B cell (primary cell): ENCODE measurements around the gene QRSL1. TPM values are rescaled to one million over a fixed set of nuclear protein-coding genes. Genes with fewer than 3 reads are reported as not detected.
"Not testable (repeated sequence)": the region's sequence is repeated elsewhere in the genome, so short reads cannot be mapped to it uniquely, and the experiment has no call there.

Experiments
- ATAC-seq: fragments of 200-7000 bp; cut with Tn5 transposase; one replicate; pipeline ENCODE4 v1.10.0; 2021; ENCODE audit warnings: low read depth, mild to moderate bottlenecking, moderate number of reproducible peaks, moderate library complexity
- CTCF ChIA-PET: fragments of 350-600 bp; sonication (Branson Sonifier 250); formaldehyde crosslinking; loops from one replicate; lab custom pipeline; 2021; ENCODE audit warnings: antibody characterized with exemption, inconsistent platforms; lab: Charles Lee
- POLR2A ChIA-PET: fragments of 350-600 bp; sonication (Branson Sonifier 250); formaldehyde crosslinking; loops from one replicate; lab custom pipeline; 2021; ENCODE audit warnings: antibody characterized with exemption; lab: Charles Lee
- DNase-seq: peaks from one replicate; pipeline ENCODE4 v3.0.0; 2013
- H2AFZ ChIP-seq: 2 replicates; pipeline ENCODE4 v1.6.1; 2012; ENCODE audit warnings: mild to moderate bottlenecking, low read depth, low read length; ENCODE audit not compliant: insufficient read depth, poor library complexity, severe bottlenecking
- H3K27ac ChIP-seq, 2 donors: 1 replicate in 1 of 2; 2 replicates in 1 of 2; pipeline ENCODE4 v1.5.1; 2012 to 2013; ENCODE audit warnings: low read length in 2 of 2, mild to moderate bottlenecking in 2 of 2, moderate library complexity in 1 of 2
- H3K27me3 ChIP-seq, 4 experiments: fragments of 200-600 bp in 1 of 4; sonication (generic) in 1 of 4; replicated peaks in 1 of 4; 1 replicate in 2 of 4; 2 replicates in 2 of 4; pipeline versions ENCODE4 v1.6.1 to v1.7.0; 2013 to 2016; ENCODE audit warnings: low read length in 3 of 4, mild to moderate bottlenecking in 2 of 4, mixed read lengths in 1 of 4, moderate library complexity in 1 of 4; ENCODE audit not compliant: insufficient read depth in 4 of 4, control insufficient read depth in 3 of 4; ENCODE audit errors: control extremely low read depth in 1 of 4
- H3K36me3 ChIP-seq, 2 experiments: replicated peaks in 1 of 2; 1 replicate in 1 of 2; 2 replicates in 1 of 2; pipeline versions ENCODE4 v1.6.1 to v1.7.1; 2013; ENCODE audit warnings: low read length in 1 of 2; ENCODE audit not compliant: insufficient read depth in 2 of 2, control insufficient read depth in 1 of 2; ENCODE audit errors: control extremely low read depth in 1 of 2, extremely low read depth in 1 of 2
- H3K4me1 ChIP-seq, 2 donors: fragments of 200-600 bp in 1 of 2; sonication (generic) in 1 of 2; 1 replicate in 1 of 2; 2 replicates in 1 of 2; pipeline versions ENCODE4 v1.5.1 to v1.6.1; 2013 to 2017; ENCODE audit warnings: low read length in 2 of 2; ENCODE audit not compliant: control insufficient read depth in 2 of 2, insufficient read depth in 2 of 2
- H3K4me2 ChIP-seq: replicated peaks from 2 replicates; pipeline ENCODE3; 2012; ENCODE audit warnings: mild to moderate bottlenecking, low read depth, low read length; ENCODE audit not compliant: poor library complexity, severe bottlenecking
- H3K4me3 ChIP-seq, 5 experiments: fragments of 200-600 bp in 1 of 5; sonication (generic) in 1 of 5; 1 replicate in 3 of 5; 2 replicates in 2 of 5; pipeline versions ENCODE4 v1.5.1 to v1.7.0; 2011 to 2016; ENCODE audit warnings: low read length in 4 of 5, mild to moderate bottlenecking in 4 of 5, low read depth in 2 of 5, control low read depth in 1 of 5, moderate library complexity in 1 of 5; ENCODE audit not compliant: insufficient read depth in 1 of 5; ENCODE audit errors: control extremely low read depth in 1 of 5, extremely low read depth in 1 of 5
- H3K79me2 ChIP-seq: fragments of 200-600 bp; sonication (generic); one replicate; pipeline ENCODE4 v1.6.0; 2016; ENCODE audit warnings: low read length; ENCODE audit not compliant: control insufficient read depth, insufficient read depth
- H3K9ac ChIP-seq: fragments of 200-600 bp; sonication (generic); 2 replicates; pipeline ENCODE4 v1.6.1; 2017; ENCODE audit warnings: mild to moderate bottlenecking, low read length, moderate library complexity
- H3K9me3 ChIP-seq, 3 donors: one replicate each; pipeline versions ENCODE4 v1.6.1 to v1.7.1; 2013; ENCODE audit warnings: low read length in 2 of 3; ENCODE audit not compliant: control insufficient read depth in 2 of 3, insufficient read depth in 1 of 3; ENCODE audit errors: control extremely low read depth in 1 of 3
- H4K20me1 ChIP-seq: 2 replicates; pipeline ENCODE4 v1.6.0; 2012; ENCODE audit warnings: mild to moderate bottlenecking, low read length; ENCODE audit not compliant: insufficient read depth, control insufficient read depth, poor library complexity, severe bottlenecking
- H3K27ac Mint-ChIP-seq: one replicate; pipeline ENCODE4 v1.8.0; 2021; ENCODE audit warnings: mixed read lengths
- H3K27me3 Mint-ChIP-seq: one replicate; pipeline ENCODE4 v1.8.0; 2021; ENCODE audit warnings: mixed read lengths
- H3K4me1 Mint-ChIP-seq: one replicate; pipeline ENCODE4 v1.8.0; 2021; ENCODE audit warnings: mixed read lengths
- H3K4me3 Mint-ChIP-seq: one replicate; pipeline ENCODE4 v1.8.0; 2021; ENCODE audit warnings: mixed read lengths
- H3K9me3 Mint-ChIP-seq: one replicate; pipeline ENCODE4 v1.8.0; 2022; ENCODE audit warnings: mixed read lengths; ENCODE audit not compliant: insufficient read depth
- CTCF ChIP-seq: fragments of 200-600 bp; IDR thresholded peaks from one replicate; pipeline ENCODE4 v1.8.0; 2022; ENCODE audit warnings: antibody characterized with exemption, mild to moderate bottlenecking
- EZH2 ChIP-seq: IDR thresholded peaks from 2 replicates; pipeline ENCODE4 v1.6.1; 2012; ENCODE audit warnings: borderline replicate concordance, low read depth, mild to moderate bottlenecking, moderate library complexity, low read length; ENCODE audit not compliant: insufficient read depth, poor library complexity, severe bottlenecking
- WGBS: methylation state at CpG from one replicate; pipeline ENCODE4 v1.1.5; 2013; ENCODE audit warnings: missing lambda C conversion rate; ENCODE audit not compliant: insufficient coverage; 5-methylcytosine and 5-hydroxymethylcytosine counted together
- intact Hi-C: fragments of 100-400 bp; cut with micrococcal nuclease; formaldehyde crosslinking; loops from one replicate; pipeline ENCODE4 v1.10.0; 2022
- polyA plus RNA-seq: library from polyadenylated mRNA; depleted of rRNA; stranded (reverse); fragments of >200 nt; gene quantifications from 2 replicates; pipeline ENCODE4 v1.2.3, GENCODE V29; 2012
- total RNA-seq, 2 donors: library from RNA; stranded (reverse); fragments of 120-200 nt in 1 of 2; gene quantifications; 1 replicate in 1 of 2; 2 replicates in 1 of 2; pipeline versions ENCODE4 v1.2.3 to v1.2.4, GENCODE V29; 2013 to 2022

Gene QRSL1
- total and polyA plus RNA-seq, 2 donors (not counting 1 experiment from before 2014, with no cell fraction given): 36.9 to 38.5 TPM

- POLR2A ChIA-PET: no interaction called here
- no peaks in the 10 kb centered on the region for H3K27me3 ChIP-seq
- no peaks in the 10 kb centered on the region for H3K4me1 ChIP-seq
- WGBS: 100% methylated on average over 1 of the region's 1 CpG
- Mint-ChIP-seq H3K4me3 (no peak overlapping the region), H3K27ac (no peak overlapping the region), H3K4me1 (no peaks in the 10 kb centered on the region), H3K27me3 (no peaks in the 10 kb centered on the region), H3K9me3 (no peaks in the 10 kb centered on the region)
- H2AFZ ChIP-seq: no peak overlapping the region
- H3K4me2 ChIP-seq: no peak overlapping the region
- no peak overlapping the region for H3K27ac ChIP-seq
- intact Hi-C loops: no loop called here
- ATAC-seq: no peak
- no peak for DNase-seq
- H4K20me1 ChIP-seq: no peaks in the 10 kb centered on the region
- CTCF ChIA-PET: interaction anchor here (1.2 to 1.5 kb wide), 2 partner anchors 15 to 134 kb away, joined by 3 read pairs; no protein-coding TSS in a partner anchor
- no peaks in the 10 kb centered on the region for H3K9me3 ChIP-seq
- H3K4me3 ChIP-seq: no peak overlapping the region
- no peaks in the 10 kb centered on the region for H3K79me2 ChIP-seq
- no peak for TF ChIP-seq CTCF
- TF ChIP-seq EZH2: no peak
- H3K36me3 ChIP-seq: peaks cover 3 to 46% of the 10 kb centered on the region in 2 experiments
- no peak overlapping the region for H3K9ac ChIP-seq
These were observed 47.9 kb upstream of the QRSL1 start for GRCh38 chr6:106581468-106581867.

GRCh38 chr6:106586815-106587415 is 42.5 kb upstream of the QRSL1 start:
- Mint-ChIP-seq H3K27ac (no peak overlapping the region), H3K4me1 (no peaks in the 10 kb centered on the region), H3K9me3 (no peaks in the 10 kb centered on the region), H3K27me3 (no peaks in the 10 kb centered on the region), H3K4me3 (no peak overlapping the region)
- intact Hi-C loops: no loop called here
- no peaks in the 10 kb centered on the region for H4K20me1 ChIP-seq
- no peak overlapping the region for H3K4me3 ChIP-seq
- no peak for ATAC-seq
- DNase-seq: no peak
- no peak overlapping the region for H3K4me2 ChIP-seq
- H3K79me2 ChIP-seq: no peaks in the 10 kb centered on the region
- 91% methylated on average over 3 of the region's 4 CpGs for WGBS
- H2AFZ ChIP-seq: no peak overlapping the region
- no peaks in the 10 kb centered on the region for H3K4me1 ChIP-seq
- CTCF ChIA-PET: interaction anchor here (1.2 kb wide), 1 partner anchor 142 kb away, joined by 4 read pairs; no protein-coding TSS in a partner anchor
- H3K27ac ChIP-seq: no peak overlapping the region
- no peaks in the 10 kb centered on the region for H3K27me3 ChIP-seq
- TF ChIP-seq CTCF (no peak), EZH2 (no peak)
- H3K9ac ChIP-seq: no peak overlapping the region
- POLR2A ChIA-PET: no interaction called here
- H3K36me3 ChIP-seq: peaks cover 3 to 59% of the 10 kb centered on the region in 2 experiments
- H3K9me3 ChIP-seq: no peaks in the 10 kb centered on the region

GRCh38 chr6:106588937-106589336 is 40.4 kb upstream of the QRSL1 start:
- H3K4me1 Mint-ChIP-seq, H2AFZ ChIP-seq, H3K4me1 ChIP-seq, H3K79me2 ChIP-seq, ATAC-seq, H3K4me2 ChIP-seq, H4K20me1 ChIP-seq, H3K27me3 ChIP-seq, intact Hi-C loops, POLR2A ChIA-PET, DNase-seq, H3K27ac ChIP-seq, H3K9me3 ChIP-seq, H3K27ac Mint-ChIP-seq, H3K9ac ChIP-seq, H3K9me3 Mint-ChIP-seq, H3K4me3 ChIP-seq, CTCF ChIA-PET, H3K4me3 Mint-ChIP-seq, H3K27me3 Mint-ChIP-seq: not testable (repeated sequence)
- H3K36me3 ChIP-seq: peaks cover 3 to 44% of the 10 kb centered on the region in 2 experiments
- 100% methylated on average over 1 of the region's 5 CpGs for WGBS
